GM18951 (cell line): ENCODE data around the gene ARHGEF19.

Experiments used
- POLR2A ChIP-seq: IDR thresholded peaks from 4 replicates; pipeline ENCODE4 v1.6.1; 2011; ENCODE audit warnings: mild to moderate bottlenecking; ENCODE audit not compliant: insufficient read length, insufficient read depth; ENCODE audit errors: extremely low read depth
- in situ Hi-C: fragments of 300-500 bp; cut with MboI; formaldehyde crosslinking; loops from one replicate; pipeline ENCODE4 v1.12.0; 2022; ENCODE audit warnings: low sequenced_read_pairs, mixed read lengths, inconsistent platforms; ENCODE audit not compliant: unreplicated experiment

The ARHGEF19 gene

GRCh38 chr1:16208270-16208987 is 4.0 kb downstream of the ARHGEF19 start:
- in situ Hi-C loops: no loop called here
- no peak for TF ChIP-seq POLR2A

GRCh38 chr1:16207318-16208269 is 4.9 kb downstream of the ARHGEF19 start:
- TF ChIP-seq POLR2A: no peak
- in situ Hi-C loops: no loop called here

GRCh38 chr1:16206547-16207317 is 5.7 kb downstream of the ARHGEF19 start:
- in situ Hi-C loops: no loop called here
- TF ChIP-seq POLR2A: peak; percentile 73

GRCh38 chr1:16205891-16206546 is 6.4 kb downstream of the ARHGEF19 start:
- in situ Hi-C loops: no loop called here
- TF ChIP-seq POLR2A: no peak

- in situ Hi-C loops: no loop called here
- TF ChIP-seq POLR2A: no peak
Measured at GRCh38 chr1:16205334-16205671, 7.1 kb downstream of the ARHGEF19 start.

GRCh38 chr1:16204634-16205333 is 7.7 kb downstream of the ARHGEF19 start:
- in situ Hi-C loops: no loop called here
- no peak for TF ChIP-seq POLR2A

GRCh38 chr1:16204216-16204615 is 8.2 kb downstream of the ARHGEF19 start:
- in situ Hi-C loops: no loop called here
- TF ChIP-seq POLR2A: no peak

GRCh38 chr1:16203550-16203949 is 8.9 kb downstream of the ARHGEF19 start:
- in situ Hi-C loops: no loop called here
- no peak for TF ChIP-seq POLR2A

- in situ Hi-C loops: no loop called here
- TF ChIP-seq POLR2A: no peak
Measured at GRCh38 chr1:16202281-16203210, 9.9 kb downstream of the ARHGEF19 start.

GRCh38 chr1:16199700-16200099 is 12.8 kb downstream of the ARHGEF19 start:
- in situ Hi-C loops: loop anchor here (10.0 to 25.0 kb wide), 2 partner anchors 105 to 387 kb away; partner anchors contain the start of gene UQCRHL
- TF ChIP-seq POLR2A: no peak

- in situ Hi-C loops: loop anchor here (10.0 to 25.0 kb wide), 2 partner anchors 104 to 387 kb away; partner anchors contain the start of gene UQCRHL
- TF ChIP-seq POLR2A: no peak
Measured at GRCh38 chr1:16199157-16199501, 13.3 kb downstream of the ARHGEF19 start.
